GM12801 (cell line): ENCODE data around the gene FCN1.

Source experiments
- CTCF ChIP-seq: IDR thresholded peaks from one replicate; pipeline ENCODE4 v1.5.1; 2011; ENCODE audit warnings: control low read depth; ENCODE audit not compliant: insufficient read length; ENCODE audit errors: extremely low read depth

Gene FCN1

GRCh38 chr9:134879664-134880483 lies 37.8 kb downstream of the FCN1 start:
- no peak for TF ChIP-seq CTCF

- TF ChIP-seq CTCF = no peak
These were observed 40.2 kb downstream of the FCN1 start for GRCh38 chr9:134877541-134877940.

- no peak for TF ChIP-seq CTCF
These were observed 42.3 kb downstream of the FCN1 start for GRCh38 chr9:134875371-134875770.

GRCh38 chr9:134872482-134873231 lies 45.1 kb downstream of the FCN1 start:
- no peak for TF ChIP-seq CTCF

GRCh38 chr9:134871697-134872340 lies 45.9 kb downstream of the FCN1 start:
- TF ChIP-seq CTCF = no peak

GRCh38 chr9:134870746-134871662 lies 46.7 kb downstream of the FCN1 start:
- no peak for TF ChIP-seq CTCF
